Measurements from ENCODE around the gene XRCC2. TPM values are rescaled to one million over a fixed set of nuclear protein-coding genes. Genes with fewer than 3 reads are reported as not detected.

Gene XRCC2
- total RNA-seq, 2 donors from 2014 or later: 1.3 to 7.3 TPM

- TF ChIP-seq, protein P1, sequence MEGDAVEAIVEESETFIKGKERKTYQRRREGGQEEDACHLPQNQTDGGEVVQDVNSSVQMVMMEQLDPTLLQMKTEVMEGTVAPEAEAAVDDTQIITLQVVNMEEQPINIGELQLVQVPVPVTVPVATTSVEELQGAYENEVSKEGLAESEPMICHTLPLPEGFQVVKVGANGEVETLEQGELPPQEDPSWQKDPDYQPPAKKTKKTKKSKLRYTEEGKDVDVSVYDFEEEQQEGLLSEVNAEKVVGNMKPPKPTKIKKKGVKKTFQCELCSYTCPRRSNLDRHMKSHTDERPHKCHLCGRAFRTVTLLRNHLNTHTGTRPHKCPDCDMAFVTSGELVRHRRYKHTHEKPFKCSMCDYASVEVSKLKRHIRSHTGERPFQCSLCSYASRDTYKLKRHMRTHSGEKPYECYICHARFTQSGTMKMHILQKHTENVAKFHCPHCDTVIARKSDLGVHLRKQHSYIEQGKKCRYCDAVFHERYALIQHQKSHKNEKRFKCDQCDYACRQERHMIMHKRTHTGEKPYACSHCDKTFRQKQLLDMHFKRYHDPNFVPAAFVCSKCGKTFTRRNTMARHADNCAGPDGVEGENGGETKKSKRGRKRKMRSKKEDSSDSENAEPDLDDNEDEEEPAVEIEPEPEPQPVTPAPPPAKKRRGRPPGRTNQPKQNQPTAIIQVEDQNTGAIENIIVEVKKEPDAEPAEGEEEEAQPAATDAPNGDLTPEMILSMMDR (IDR thresholded peaks at IDR 0.05): no peak
- H3K27me3 ChIP-seq: no peaks in the 10 kb centered on the region
- H3K36me3 ChIP-seq: no peaks in the 10 kb centered on the region
- no peak overlapping the region for H3K4me3 ChIP-seq
- no peak overlapping the region for H3K27ac ChIP-seq
- no peaks in the 10 kb centered on the region for H3K4me1 ChIP-seq
- intact Hi-C loops (cut with DNase I): no loop called here
- H3K9ac ChIP-seq (ENCODE audit: low read depth in 2 of 2, low read length in 2 of 2): no peak overlapping the region
- H3K9me3 ChIP-seq: no peaks in the 10 kb centered on the region
- DNase-seq: no peak
Observed at GRCh38 chr7:152600266-152600665, 75.7 kb downstream of the XRCC2 start.

- H3K27ac ChIP-seq: no peak overlapping the region
- intact Hi-C loops (cut with DNase I): no loop called here
- no peak overlapping the region for H3K9ac ChIP-seq (ENCODE audit: low read depth in 2 of 2, low read length in 2 of 2)
- H3K9me3 ChIP-seq: no peaks in the 10 kb centered on the region
- H3K27me3 ChIP-seq: no peaks in the 10 kb centered on the region
- H3K36me3 ChIP-seq: no peaks in the 10 kb centered on the region
- DNase-seq: no peak
- TF ChIP-seq, protein P1 (IDR thresholded peaks at IDR 0.05): no peak
- no peaks in the 10 kb centered on the region for H3K4me1 ChIP-seq
- H3K4me3 ChIP-seq: no peak overlapping the region
Observed at GRCh38 chr7:152597507-152597906, 78.4 kb downstream of the XRCC2 start.

GRCh38 chr7:152596824-152597223 lies 79.1 kb downstream of the XRCC2 start:
- DNase-seq: no peak
- Histone ChIP-seq H3K4me1 (no peaks in the 10 kb centered on the region), H3K4me3 (no peak overlapping the region), H3K9ac (ENCODE audit: low read depth in 2 of 2, low read length in 2 of 2) (no peak overlapping the region), H3K27me3 (no peaks in the 10 kb centered on the region), H3K27ac (no peak overlapping the region), H3K36me3 (no peaks in the 10 kb centered on the region), H3K9me3 (no peaks in the 10 kb centered on the region)
- TF ChIP-seq, protein P1 (IDR thresholded peaks at IDR 0.05): no peak
- intact Hi-C loops (cut with DNase I): no loop called here

Other genes with a start within 250 kb of the XRCC2 start
- gene KMT2C, start 240.1 kb downstream of the XRCC2 start, total RNA-seq: 10 to 100 TPM; 70.9 to 73.3 TPM
- gene ACTR3B, start 83.6 kb upstream of the XRCC2 start, total RNA-seq: 1 to 10 TPM; 4.2 to 5.1 TPM